ENCODE results near the gene MPPED1.

The MPPED1 gene

GRCh38 chr22:43504666-43505261 lies 93.0 kb downstream of the MPPED1 start:
- H2AFZ ChIP-seq (ENCODE audit: low read depth, low read length): no peak overlapping the region
- H3K4me2 ChIP-seq (ENCODE audit: insufficient read depth, low read length): no peak overlapping the region
- H3K79me2 ChIP-seq (ENCODE audit: insufficient read depth, low read length): no peaks in the 10 kb centered on the region
- no peak overlapping the region for H3K27ac ChIP-seq (ENCODE audit: low read length)
- no peaks in the 10 kb centered on the region for H4K20me1 ChIP-seq (ENCODE audit: insufficient read depth, low read length)
- no peaks in the 10 kb centered on the region for H3K9me3 ChIP-seq (ENCODE audit: insufficient read depth, low read length, severe bottlenecking)
- no peaks in the 10 kb centered on the region for H3K27me3 ChIP-seq (ENCODE audit: insufficient read depth, low read length, poor library complexity)
- H3K4me1 ChIP-seq (ENCODE audit: insufficient read depth, low read length): no peaks in the 10 kb centered on the region
- TF ChIP-seq EZH2 (IDR thresholded peaks at IDR 0.05; ENCODE audit: borderline replicate concordance, low read depth, low read length, severe bottlenecking) (no peak), CTCF (IDR thresholded peaks at IDR 0.05; ENCODE audit: borderline replicate concordance, extremely low read depth, low read length, poor library complexity, severe bottlenecking) (no peak)
- no peak overlapping the region for H3K4me3 ChIP-seq (ENCODE audit: low read depth in 1 of 2, low read length in 2 of 2)
- no peak overlapping the region for H3K9ac ChIP-seq (ENCODE audit: low read depth, low read length)
- no peaks in the 10 kb centered on the region for H3K36me3 ChIP-seq (ENCODE audit: insufficient read depth, low read length)
- DNase-seq (no peak), ATAC-seq (ENCODE audit: insufficient read depth, low read depth) (no peak)

- ATAC-seq (ENCODE audit: insufficient read depth, low read depth) (no peak), DNase-seq (no peak)
- TF ChIP-seq EZH2 (IDR thresholded peaks at IDR 0.05; ENCODE audit: borderline replicate concordance, low read depth, low read length, severe bottlenecking) (no peak), CTCF (IDR thresholded peaks at IDR 0.05; ENCODE audit: borderline replicate concordance, extremely low read depth, low read length, poor library complexity, severe bottlenecking) (no peak)
- no peak overlapping the region for H2AFZ ChIP-seq (ENCODE audit: low read depth, low read length)
- no peaks in the 10 kb centered on the region for H3K4me1 ChIP-seq (ENCODE audit: insufficient read depth, low read length)
- no peak overlapping the region for H3K9ac ChIP-seq (ENCODE audit: low read depth, low read length)
- no peaks in the 10 kb centered on the region for H4K20me1 ChIP-seq (ENCODE audit: insufficient read depth, low read length)
- H3K4me2 ChIP-seq (ENCODE audit: insufficient read depth, low read length): no peak overlapping the region
- no peaks in the 10 kb centered on the region for H3K27me3 ChIP-seq (ENCODE audit: insufficient read depth, low read length, poor library complexity)
- H3K36me3 ChIP-seq (ENCODE audit: insufficient read depth, low read length): no peaks in the 10 kb centered on the region
- no peaks in the 10 kb centered on the region for H3K9me3 ChIP-seq (ENCODE audit: insufficient read depth, low read length, severe bottlenecking)
- no peaks in the 10 kb centered on the region for H3K79me2 ChIP-seq (ENCODE audit: insufficient read depth, low read length)
- no peak overlapping the region for H3K27ac ChIP-seq (ENCODE audit: low read length)
- H3K4me3 ChIP-seq (ENCODE audit: low read depth in 1 of 2, low read length in 2 of 2): no peak overlapping the region
Observed at GRCh38 chr22:43505423-43505822, 93.6 kb downstream of the MPPED1 start.

DNA sequence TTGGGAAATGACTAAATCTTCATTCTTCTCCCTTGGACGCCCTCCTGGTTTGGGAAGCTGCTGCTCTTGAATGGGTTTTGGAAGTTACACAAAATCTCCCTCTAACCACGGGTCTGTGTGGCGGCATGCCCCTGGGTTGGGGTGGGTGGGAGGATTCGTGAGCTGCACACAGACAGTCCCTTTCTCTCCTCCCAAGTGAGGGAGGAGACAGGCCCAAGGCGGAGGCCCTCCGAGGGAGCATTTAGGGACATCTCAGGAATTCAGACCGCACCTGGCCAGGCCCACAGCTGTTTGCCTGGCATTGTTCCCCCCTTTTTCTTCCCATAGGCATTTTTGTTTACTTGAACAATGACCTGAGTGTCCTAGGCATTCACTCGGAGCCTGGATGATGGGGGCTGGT lies 94.1 kb downstream of the MPPED1 start:
- H3K9me3 ChIP-seq (ENCODE audit: insufficient read depth, low read length, severe bottlenecking): no peaks in the 10 kb centered on the region
- H4K20me1 ChIP-seq (ENCODE audit: insufficient read depth, low read length): no peaks in the 10 kb centered on the region
- ATAC-seq (ENCODE audit: insufficient read depth, low read depth): no peak
- H3K79me2 ChIP-seq (ENCODE audit: insufficient read depth, low read length): no peaks in the 10 kb centered on the region
- no peak overlapping the region for H3K27ac ChIP-seq (ENCODE audit: low read length)
- no peaks in the 10 kb centered on the region for H3K36me3 ChIP-seq (ENCODE audit: insufficient read depth, low read length)
- H3K9ac ChIP-seq (ENCODE audit: low read depth, low read length): no peak overlapping the region
- H2AFZ ChIP-seq (ENCODE audit: low read depth, low read length): no peak overlapping the region
- H3K4me2 ChIP-seq (ENCODE audit: insufficient read depth, low read length): no peak overlapping the region
- no peak overlapping the region for H3K4me3 ChIP-seq (ENCODE audit: low read depth in 1 of 2, low read length in 2 of 2)
- H3K4me1 ChIP-seq (ENCODE audit: insufficient read depth, low read length): no peaks in the 10 kb centered on the region
- no peak for DNase-seq
- H3K27me3 ChIP-seq (ENCODE audit: insufficient read depth, low read length, poor library complexity): no peaks in the 10 kb centered on the region
- TF ChIP-seq CTCF (IDR thresholded peaks at IDR 0.05; ENCODE audit: borderline replicate concordance, extremely low read depth, low read length, poor library complexity, severe bottlenecking) (no peak), EZH2 (IDR thresholded peaks at IDR 0.05; ENCODE audit: borderline replicate concordance, low read depth, low read length, severe bottlenecking) (no peak)

- H3K79me2 ChIP-seq (ENCODE audit: insufficient read depth, low read length): no peaks in the 10 kb centered on the region
- no peaks in the 10 kb centered on the region for H4K20me1 ChIP-seq (ENCODE audit: insufficient read depth, low read length)
- no peaks in the 10 kb centered on the region for H3K27me3 ChIP-seq (ENCODE audit: insufficient read depth, low read length, poor library complexity)
- no peaks in the 10 kb centered on the region for H3K9me3 ChIP-seq (ENCODE audit: insufficient read depth, low read length, severe bottlenecking)
- no peak overlapping the region for H2AFZ ChIP-seq (ENCODE audit: low read depth, low read length)
- H3K4me1 ChIP-seq (ENCODE audit: insufficient read depth, low read length): no peaks in the 10 kb centered on the region
- no peak overlapping the region for H3K4me2 ChIP-seq (ENCODE audit: insufficient read depth, low read length)
- H3K9ac ChIP-seq (ENCODE audit: low read depth, low read length): no peak overlapping the region
- H3K27ac ChIP-seq (ENCODE audit: low read length): no peak overlapping the region
- TF ChIP-seq EZH2 (IDR thresholded peaks at IDR 0.05; ENCODE audit: borderline replicate concordance, low read depth, low read length, severe bottlenecking) (no peak), CTCF (IDR thresholded peaks at IDR 0.05; ENCODE audit: borderline replicate concordance, extremely low read depth, low read length, poor library complexity, severe bottlenecking) (no peak)
- ATAC-seq (ENCODE audit: insufficient read depth, low read depth): no peak
- H3K4me3 ChIP-seq (ENCODE audit: low read depth in 1 of 2, low read length in 2 of 2): no peak overlapping the region
- DNase-seq: no peak
- H3K36me3 ChIP-seq (ENCODE audit: insufficient read depth, low read length): no peaks in the 10 kb centered on the region
Observed at GRCh38 chr22:43506487-43506886, 94.7 kb downstream of the MPPED1 start.
